GM12891 (cell line): Measurements from ENCODE around the gene NTNG1.

ENCODE experiments used
- PAX5 ChIP-seq: IDR thresholded peaks from 2 replicates; pipeline ENCODE4 v1.6.1; 2011; ENCODE audit warnings: low read length, moderate library complexity, mild to moderate bottlenecking; ENCODE audit not compliant: insufficient read depth, severe bottlenecking
- TAF1 ChIP-seq: IDR thresholded peaks from 2 replicates; pipeline ENCODE4 v1.6.1; 2011; ENCODE audit warnings: low read depth, low read length, control low read depth

- no peak for TF ChIP-seq PAX5
- TF ChIP-seq TAF1: no peak
Measured at GRCh38 chr1:107293901-107294613, 153.2 kb downstream of the NTNG1 start.
